C4-2B (cell line): ENCODE measurements around the gene POLR1H.

ENCODE experiments used
- ZFX ChIP-seq: fragments of 450-650 bp; IDR thresholded peaks from 2 replicates; pipeline ENCODE4 v1.6.1; 2017
- TF ChIP-seq, protein P1 (sequence below): fragments of 450-650 bp; conservative IDR thresholded peaks from 2 replicates; pipeline ENCODE4 v1.5.1; 2017; ENCODE audit warnings: mild to moderate bottlenecking

DNA sequence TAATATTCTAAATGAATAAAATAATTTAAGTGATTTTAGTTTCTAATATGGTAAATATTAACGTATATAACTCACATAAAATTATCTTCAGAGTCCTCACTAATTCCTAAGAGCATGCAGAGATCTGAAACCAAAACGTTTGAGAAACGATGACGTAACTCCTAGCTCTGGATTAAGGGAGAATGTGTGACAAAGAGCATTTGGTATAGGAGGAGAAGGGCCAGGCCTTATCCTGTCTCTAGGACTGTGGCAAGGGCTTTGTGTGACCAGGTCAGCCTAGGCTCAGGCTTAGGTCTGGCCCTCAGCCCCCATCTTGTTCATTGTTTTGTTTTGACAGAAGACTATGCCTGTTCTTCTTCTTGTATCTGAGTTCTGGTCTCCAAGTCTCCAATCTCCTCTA lies 19.2 kb upstream of the POLR1H start:
- TF ChIP-seq, protein P1, sequence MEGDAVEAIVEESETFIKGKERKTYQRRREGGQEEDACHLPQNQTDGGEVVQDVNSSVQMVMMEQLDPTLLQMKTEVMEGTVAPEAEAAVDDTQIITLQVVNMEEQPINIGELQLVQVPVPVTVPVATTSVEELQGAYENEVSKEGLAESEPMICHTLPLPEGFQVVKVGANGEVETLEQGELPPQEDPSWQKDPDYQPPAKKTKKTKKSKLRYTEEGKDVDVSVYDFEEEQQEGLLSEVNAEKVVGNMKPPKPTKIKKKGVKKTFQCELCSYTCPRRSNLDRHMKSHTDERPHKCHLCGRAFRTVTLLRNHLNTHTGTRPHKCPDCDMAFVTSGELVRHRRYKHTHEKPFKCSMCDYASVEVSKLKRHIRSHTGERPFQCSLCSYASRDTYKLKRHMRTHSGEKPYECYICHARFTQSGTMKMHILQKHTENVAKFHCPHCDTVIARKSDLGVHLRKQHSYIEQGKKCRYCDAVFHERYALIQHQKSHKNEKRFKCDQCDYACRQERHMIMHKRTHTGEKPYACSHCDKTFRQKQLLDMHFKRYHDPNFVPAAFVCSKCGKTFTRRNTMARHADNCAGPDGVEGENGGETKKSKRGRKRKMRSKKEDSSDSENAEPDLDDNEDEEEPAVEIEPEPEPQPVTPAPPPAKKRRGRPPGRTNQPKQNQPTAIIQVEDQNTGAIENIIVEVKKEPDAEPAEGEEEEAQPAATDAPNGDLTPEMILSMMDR: no peak
- no peak for TF ChIP-seq ZFX
